GM21360 (cell line): Measurements from ENCODE around the gene TEX35.

Experiments
- ATAC-seq: cut with Tn5 transposase; IDR thresholded peaks from one replicate; pipeline ENCODE4 v1.9.1; 2021; ENCODE audit warnings: mild to moderate bottlenecking, moderate library complexity; ENCODE audit not compliant: unreplicated experiment

The TEX35 gene

GRCh38 chr1:178512566-178513277, at the start of gene TEX35:
TEX35 (plus strand) TSS chr1:178513109; CDS start chr1:178513189, 80 bp downstream.
- ATAC-seq: no peak

GRCh38 chr1:178464141-178464540, 48.8 kb upstream of the TEX35 start:
- ATAC-seq: no peak

- ATAC-seq: no peak
Observed at GRCh38 chr1:178464566-178464965, 48.3 kb upstream of the TEX35 start.

- no peak for ATAC-seq
Observed at GRCh38 chr1:178465011-178465410, 47.9 kb upstream of the TEX35 start.

- ATAC-seq: no peak
Observed at GRCh38 chr1:178467837-178468236, 45.1 kb upstream of the TEX35 start.

GRCh38 chr1:178470411-178470960, 42.4 kb upstream of the TEX35 start:
- ATAC-seq: no peak

- no peak for ATAC-seq
Observed at GRCh38 chr1:178472531-178472930, 40.4 kb upstream of the TEX35 start.

- no peak for ATAC-seq
Observed at GRCh38 chr1:178477373-178477772, 35.5 kb upstream of the TEX35 start.

GRCh38 chr1:178477841-178478240, 35.1 kb upstream of the TEX35 start:
- no peak for ATAC-seq

- ATAC-seq: no peak
Observed at GRCh38 chr1:178483251-178483957, 29.5 kb upstream of the TEX35 start.

GRCh38 chr1:178484698-178485225, 28.1 kb upstream of the TEX35 start:
- ATAC-seq: no peak

- no peak for ATAC-seq
Observed at GRCh38 chr1:178485541-178485981, 27.3 kb upstream of the TEX35 start.

GRCh38 chr1:178486100-178487069, 26.5 kb upstream of the TEX35 start:
- no peak for ATAC-seq

- ATAC-seq: no peak
Observed at GRCh38 chr1:178487070-178487615, 25.8 kb upstream of the TEX35 start.

- ATAC-seq: no peak
Observed at GRCh38 chr1:178488393-178488792, 24.5 kb upstream of the TEX35 start.

GRCh38 chr1:178489399-178489798, 23.5 kb upstream of the TEX35 start:
- no peak for ATAC-seq

- ATAC-seq: no peak
Observed at GRCh38 chr1:178490136-178490535, 22.8 kb upstream of the TEX35 start.

- no peak for ATAC-seq
Observed at GRCh38 chr1:178490967-178491366, 21.9 kb upstream of the TEX35 start.

GRCh38 chr1:178491721-178492120, 21.2 kb upstream of the TEX35 start:
- no peak for ATAC-seq

GRCh38 chr1:178492341-178492740, 20.6 kb upstream of the TEX35 start:
- ATAC-seq: no peak
